HG03064 (cell line): Measurements from ENCODE around the gene USP1.
A peak's percentile ranks its signal among the peaks of the same experiment; 100 is the strongest.

ENCODE experiments used
- ATAC-seq: cut with Tn5 transposase; IDR thresholded peaks from one replicate; pipeline ENCODE4 v1.9.1; 2021; ENCODE audit warnings: low read depth; ENCODE audit not compliant: unreplicated experiment

The USP1 gene

DNA sequence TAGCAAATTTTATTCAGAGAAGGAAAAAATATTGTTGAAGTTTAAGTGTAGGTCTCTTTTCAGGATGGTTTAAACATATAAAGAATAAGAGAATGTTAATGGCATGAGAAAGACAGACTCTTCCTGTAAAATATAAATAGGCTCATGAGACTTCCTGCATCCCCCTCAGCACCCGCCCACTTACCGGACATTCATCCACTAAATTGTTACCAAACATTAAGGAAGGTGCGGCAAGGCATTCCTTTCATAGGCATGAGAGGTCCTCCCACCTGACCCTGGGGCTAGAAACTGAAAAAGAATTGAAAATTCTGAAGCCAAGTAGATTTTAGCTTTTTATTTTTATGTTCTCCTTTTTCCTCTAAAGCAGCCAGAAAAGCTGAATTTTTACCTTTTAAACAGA lies 10.6 kb upstream of the USP1 start:
- no peak for ATAC-seq

GRCh38 chr1:62426794-62427193 lies 10.1 kb upstream of the USP1 start:
- no peak for ATAC-seq

GRCh38 chr1:62428351-62428750 lies 8.5 kb upstream of the USP1 start:
- no peak for ATAC-seq

DNA sequence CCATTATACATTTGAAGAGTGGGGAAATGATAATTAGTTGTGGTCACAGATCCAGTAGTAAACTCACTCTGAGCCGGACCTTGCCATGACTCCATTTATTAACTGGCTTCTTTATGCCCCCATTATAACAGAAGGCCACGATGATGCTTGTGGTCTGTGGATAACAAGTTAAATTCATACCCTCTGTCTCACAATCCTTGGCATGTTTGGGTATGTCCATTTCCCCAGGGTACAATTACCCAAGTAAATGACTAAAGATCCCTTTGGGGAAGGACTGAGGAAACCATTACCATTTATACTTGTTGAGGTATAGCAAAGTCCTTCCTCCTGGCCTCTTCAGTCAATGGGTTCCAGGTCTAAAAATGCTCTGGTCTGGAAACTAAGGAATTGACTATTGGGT lies 7.3 kb upstream of the USP1 start:
- ATAC-seq, result no peak

DNA sequence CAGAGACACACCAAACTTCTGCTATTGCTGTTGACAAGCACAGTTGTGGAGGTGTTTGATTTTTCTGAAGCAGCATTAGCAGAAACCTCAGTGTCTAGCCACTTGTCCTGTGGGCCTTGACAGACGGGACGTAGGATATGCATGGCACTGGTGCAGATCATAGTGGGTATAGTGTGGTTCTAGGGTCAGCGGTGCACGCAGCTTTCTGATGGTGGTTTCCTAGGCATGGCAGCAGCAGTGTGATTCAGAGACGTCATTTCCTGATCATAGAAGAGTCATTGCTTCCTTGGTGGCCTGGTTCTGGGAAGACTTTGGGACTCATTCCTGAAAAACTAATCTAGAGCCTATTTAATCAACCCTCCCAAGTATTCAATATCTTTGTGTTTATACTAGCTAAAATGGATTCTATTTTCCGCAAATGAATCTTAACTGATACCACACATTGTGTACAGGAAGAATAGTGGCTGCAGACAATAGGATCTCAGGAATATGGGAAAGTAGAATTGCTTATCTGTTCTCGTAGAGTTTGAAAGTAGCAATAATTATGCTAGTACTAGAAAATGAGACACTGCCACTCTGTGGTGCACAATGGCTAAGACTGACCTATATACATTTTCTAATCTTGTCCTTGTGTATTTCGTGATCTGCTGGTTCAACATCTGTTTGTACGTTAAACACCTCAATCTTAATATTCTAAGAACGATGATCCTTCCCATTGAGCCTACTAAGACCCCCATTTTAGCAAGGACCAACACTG lies 2.8 kb upstream of the USP1 start:
- no peak for ATAC-seq

DNA sequence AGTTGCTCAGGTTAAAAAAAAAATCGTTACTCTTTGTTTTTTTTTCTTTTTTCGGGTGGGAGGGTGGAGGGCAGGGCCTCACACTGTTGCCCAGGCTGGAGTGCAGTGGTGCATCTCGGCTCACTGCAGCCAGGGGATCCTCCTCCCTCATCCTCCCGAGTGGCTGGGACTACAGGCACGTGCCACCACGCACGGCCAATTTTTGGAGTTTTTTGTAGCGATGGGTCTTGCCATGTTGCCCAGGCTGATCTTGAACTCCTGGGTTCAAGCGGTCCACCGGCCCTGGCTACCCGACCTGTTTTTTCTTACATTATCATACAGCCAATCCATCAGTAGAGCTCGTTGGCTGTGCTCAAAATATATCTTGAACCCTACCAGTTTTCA lies 2.2 kb upstream of the USP1 start:
- ATAC-seq, result no peak

DNA sequence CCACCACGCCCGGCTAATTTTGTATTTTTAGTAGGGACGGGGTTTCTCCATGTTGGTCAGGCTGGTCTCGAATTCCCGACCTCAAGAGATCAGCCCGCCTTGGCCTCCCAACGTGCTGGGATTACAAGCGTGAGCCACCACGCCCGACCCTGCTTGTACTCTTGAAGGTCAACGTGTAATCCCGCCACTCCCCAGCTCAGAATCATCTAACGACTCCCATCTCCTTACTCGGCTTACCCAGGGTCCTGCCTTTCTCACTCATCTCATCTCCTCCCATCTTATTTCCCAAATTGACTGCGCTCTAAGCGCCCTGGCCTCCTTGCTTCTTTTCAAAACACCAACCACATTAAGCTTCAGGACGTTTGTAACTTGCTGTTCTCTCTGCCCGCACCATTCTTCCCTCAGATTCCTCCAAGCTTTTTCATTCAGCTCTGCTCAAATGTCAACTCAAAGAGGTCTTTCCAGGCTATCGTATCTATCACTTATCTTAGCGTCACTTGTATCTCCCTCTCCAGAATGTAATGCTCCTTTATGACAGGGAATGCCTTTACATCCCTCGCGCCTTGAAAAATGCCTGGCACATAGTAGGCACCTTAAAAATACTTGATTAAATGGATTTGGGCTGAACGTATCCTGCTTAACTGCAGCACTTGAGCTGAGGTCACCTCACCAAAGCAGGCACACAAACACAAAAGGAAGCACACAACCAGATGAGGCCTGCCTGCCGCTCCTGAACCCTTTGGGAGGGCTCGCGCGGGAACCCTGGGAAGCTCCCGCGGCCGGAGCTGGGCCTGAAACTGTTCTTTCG lies 1.4 kb upstream of the USP1 start:
- ATAC-seq, result no peak

DNA sequence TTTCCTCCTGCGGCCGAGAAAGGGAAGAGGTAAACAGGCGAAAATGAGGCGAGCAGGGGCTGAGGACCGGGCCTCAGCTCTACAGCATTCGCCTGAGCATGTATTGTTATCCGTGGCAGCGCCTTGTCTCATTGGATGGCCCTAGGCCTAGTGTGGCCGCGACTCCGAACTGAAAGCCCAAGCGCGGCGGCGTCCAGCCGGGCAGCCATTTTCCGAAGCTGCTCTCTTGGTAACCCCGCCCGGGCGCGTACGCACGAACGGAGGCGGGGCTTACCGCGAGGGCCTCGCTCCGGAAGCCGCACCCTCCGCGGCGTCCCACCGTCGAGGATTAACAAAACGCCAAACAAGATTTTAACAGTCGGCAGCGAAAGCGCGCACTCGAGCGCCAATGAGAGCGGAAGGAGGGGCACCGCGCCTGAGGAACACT lies 797 bp upstream of the USP1 start:
- ATAC-seq, result peak; percentile 72

DNA sequence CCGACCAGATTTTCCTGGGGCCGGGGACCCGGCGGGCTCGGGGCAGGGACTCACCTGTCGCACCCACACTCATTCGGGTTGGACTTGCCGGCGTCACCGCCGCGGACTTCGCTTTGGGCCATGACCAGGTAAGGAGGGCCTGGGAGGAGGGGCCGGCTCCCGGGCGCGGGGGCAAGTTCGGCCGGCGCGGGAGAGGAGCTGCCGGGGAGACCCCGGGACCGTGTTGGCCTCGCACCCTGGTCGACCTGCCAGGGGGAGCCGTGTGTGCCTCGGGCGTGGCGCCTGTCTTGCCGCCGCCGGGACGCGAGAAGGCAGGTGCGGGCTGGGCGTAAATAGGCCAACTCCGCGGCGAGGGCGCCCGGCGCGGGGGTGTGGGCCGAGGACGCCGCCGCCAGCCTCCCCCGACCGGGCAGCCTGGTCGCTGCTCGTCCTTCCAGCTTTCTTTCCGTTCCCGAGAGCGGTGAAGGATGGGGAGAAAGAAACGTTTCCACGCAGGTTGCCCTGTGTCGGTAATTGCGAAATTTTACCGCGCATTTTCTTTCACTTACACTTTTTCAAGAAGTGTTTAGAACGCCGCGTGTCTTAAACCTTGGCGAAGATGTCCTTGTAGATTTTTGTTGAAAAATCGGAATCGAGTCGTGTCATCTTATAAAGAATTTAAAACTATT lies 558 bp downstream of the USP1 start:
- ATAC-seq, result peak; percentile 1

DNA sequence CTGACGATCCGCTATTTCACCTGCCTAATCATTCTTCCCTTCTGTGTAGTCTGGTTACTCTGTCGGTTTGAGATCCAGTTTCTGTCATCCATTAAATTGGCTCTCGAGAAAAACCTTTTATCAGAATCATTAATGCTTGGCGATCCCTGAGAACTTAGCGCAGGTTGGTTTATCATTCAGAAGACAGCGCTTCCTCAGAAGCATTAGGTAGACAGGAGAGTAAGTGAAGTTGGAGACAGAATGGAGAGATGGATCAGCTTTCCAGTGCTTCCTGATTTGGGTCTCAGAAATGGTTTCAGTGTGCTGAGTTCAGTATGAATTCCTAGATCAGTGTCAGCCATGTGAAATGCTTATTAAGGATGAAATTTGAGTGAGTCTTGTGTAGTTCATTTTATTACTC lies 1.3 kb downstream of the USP1 start:
- ATAC-seq, result no peak

DNA sequence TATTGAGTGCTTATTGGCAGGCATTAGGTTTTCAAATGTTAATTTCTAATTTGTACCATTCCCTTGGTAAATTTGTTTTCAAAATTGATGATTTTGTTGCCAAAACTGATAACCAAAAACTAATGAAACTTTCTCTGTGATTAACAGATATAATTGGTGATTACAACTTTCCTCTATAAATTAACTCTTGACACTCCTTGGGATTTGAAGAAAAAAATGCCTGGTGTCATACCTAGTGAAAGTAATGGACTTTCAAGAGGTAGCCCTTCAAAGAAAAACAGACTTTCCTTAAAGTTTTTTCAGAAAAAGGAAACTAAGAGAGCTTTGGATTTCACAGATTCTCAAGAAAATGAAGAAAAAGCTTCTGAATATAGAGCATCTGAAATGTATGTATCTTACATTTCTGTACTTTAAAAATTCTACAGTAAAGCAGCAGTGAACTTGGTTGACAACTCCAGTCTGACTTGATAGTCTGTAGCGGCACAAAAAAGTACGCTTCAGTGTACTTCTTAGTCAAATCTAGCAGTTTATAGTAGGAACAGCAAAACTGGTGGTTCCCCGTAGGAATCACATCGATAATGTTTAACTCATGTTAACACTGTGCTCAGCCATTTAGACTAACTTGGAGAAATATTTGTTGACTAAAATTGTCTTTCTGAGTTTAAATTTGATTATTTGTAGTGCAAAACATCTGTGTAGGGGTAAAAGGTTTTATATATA lies 3.0 kb downstream of the USP1 start:
- peak; percentile 27 for ATAC-seq

DNA sequence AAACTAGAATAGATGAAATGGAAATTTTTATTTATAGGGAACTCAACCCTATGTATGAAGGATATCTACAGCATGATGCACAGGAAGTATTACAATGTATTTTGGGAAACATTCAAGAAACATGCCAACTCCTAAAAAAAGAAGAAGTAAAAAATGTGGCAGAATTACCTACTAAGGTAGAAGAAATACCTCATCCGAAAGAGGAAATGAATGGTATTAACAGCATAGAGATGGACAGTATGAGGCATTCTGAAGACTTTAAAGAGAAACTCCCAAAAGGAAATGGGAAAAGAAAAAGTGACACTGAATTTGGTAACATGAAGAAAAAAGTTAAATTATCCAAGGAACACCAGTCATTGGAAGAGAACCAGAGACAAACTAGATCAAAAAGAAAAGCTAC lies 7.9 kb downstream of the USP1 start:
- ATAC-seq, result no peak

- no peak for ATAC-seq
Measured at GRCh38 chr1:62448221-62448933, 11.5 kb downstream of the USP1 start.

DNA sequence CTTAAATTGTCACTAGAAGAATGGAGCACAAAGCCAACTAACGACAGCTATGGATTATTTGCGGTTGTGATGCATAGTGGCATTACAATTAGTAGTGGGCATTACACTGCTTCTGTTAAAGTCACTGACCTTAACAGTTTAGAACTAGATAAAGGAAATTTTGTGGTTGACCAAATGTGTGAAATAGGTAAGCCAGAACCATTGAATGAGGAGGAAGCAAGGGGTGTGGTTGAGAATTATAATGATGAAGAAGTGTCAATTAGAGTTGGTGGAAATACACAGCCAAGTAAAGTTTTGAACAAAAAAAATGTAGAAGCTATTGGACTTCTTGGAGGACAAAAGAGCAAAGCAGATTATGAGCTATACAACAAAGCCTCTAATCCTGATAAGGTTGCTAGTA lies 13.5 kb downstream of the USP1 start:
- ATAC-seq, result no peak

GRCh38 chr1:62452951-62453350 lies 16.1 kb downstream of the USP1 start:
- ATAC-seq, result no peak

DNA sequence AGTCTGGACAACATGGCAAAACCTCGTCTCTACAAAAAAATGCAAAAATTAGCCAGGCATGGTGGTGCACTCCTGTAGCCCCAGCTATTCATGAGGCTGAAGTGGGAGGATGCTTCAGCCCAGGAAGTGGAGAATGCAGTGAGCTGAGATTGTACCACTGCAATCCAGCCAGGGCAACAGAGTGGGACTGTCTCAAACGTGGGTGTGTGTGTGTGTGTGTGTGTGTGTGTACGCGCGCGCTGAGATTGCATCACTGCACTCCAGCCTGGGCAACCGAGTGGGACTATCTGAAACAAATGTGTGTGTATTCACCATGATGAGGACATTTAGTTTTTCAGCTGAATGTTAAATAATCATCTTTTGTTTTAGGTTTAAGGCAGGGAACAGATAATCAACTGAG lies 21.1 kb downstream of the USP1 start:
- ATAC-seq, result no peak

GRCh38 chr1:62462370-62462769 lies 25.5 kb downstream of the USP1 start:
- ATAC-seq, result no peak

GRCh38 chr1:62467092-62467491 lies 30.2 kb downstream of the USP1 start:
- ATAC-seq, result no peak

GRCh38 chr1:62476525-62477219 lies 39.8 kb downstream of the USP1 start:
- ATAC-seq, result no peak

GRCh38 chr1:62481681-62482080 lies 44.8 kb downstream of the USP1 start:
- no peak for ATAC-seq
